HG03378 (cell line): Measurements from ENCODE around the gene FKBP1C.

Source experiments
- ATAC-seq: cut with Tn5 transposase; IDR thresholded peaks from one replicate; pipeline ENCODE4 v1.9.1; 2021; ENCODE audit warnings: mild to moderate bottlenecking, moderate library complexity; ENCODE audit not compliant: unreplicated experiment

Gene FKBP1C

GRCh38 chr6:63259153-63259552 lies 47.9 kb downstream of the FKBP1C start:
- no peak for ATAC-seq

GRCh38 chr6:63261820-63262219 lies 50.6 kb downstream of the FKBP1C start:
- peak; percentile 59 for ATAC-seq
